Activated CD8-positive, alpha-beta memory T cell treated with anti-CD3 and anti-CD28 coated beads for 36 hours (primary cell): Measurements from ENCODE around the gene TSPAN14. TPM values are rescaled to one million over a fixed set of nuclear protein-coding genes. Genes with fewer than 3 reads are reported as not detected.

Experiments used
- CTCF ChIA-PET: fragments of 350-600 bp; sonication (Branson Sonifier 250); formaldehyde crosslinking; loops from one replicate; lab custom pipeline; 2021; ENCODE audit warnings: antibody characterized with exemption; lab: Charles Lee
- POLR2A ChIA-PET: fragments of 350-600 bp; sonication (Branson Sonifier 250); formaldehyde crosslinking; loops from one replicate; lab custom pipeline; 2021; ENCODE audit warnings: antibody characterized with exemption; lab: Charles Lee
- total RNA-seq, 2 experiments: library from RNA; stranded (reverse); gene quantifications; one replicate each; pipeline ENCODE4 v1.2.3, GENCODE V29; 2021

TSPAN14 gene
- 10 to 100 TPM; 43.7 to 45.1 TPM for total RNA-seq

GRCh38 chr10:80453842-80454512 lies at the start of gene TSPAN14:
TSS of gene TSPAN14 (plus strand) at chr10:80454310. CDS start at chr10:80489234, 34,924 bp downstream.
- POLR2A ChIA-PET, result interaction anchor here (0.8 kb wide), 1 partner anchor 52 kb away, joined by 3 read pairs; no protein-coding TSS in a partner anchor
- CTCF ChIA-PET, result interaction anchor here (0.7 to 1.5 kb wide), 6 partner anchors 10 to 57 kb away, joined by 3 to 9 read pairs (median 4); no protein-coding TSS in a partner anchor

GRCh38 chr10:80405035-80405434 lies 49.1 kb upstream of the TSPAN14 start:
- POLR2A ChIA-PET, result no interaction called here

GRCh38 chr10:80405626-80406025 lies 48.5 kb upstream of the TSPAN14 start:
- CTCF ChIA-PET, result interaction anchor here (0.9 to 1.0 kb wide), 2 partner anchors 27 to 39 kb away, joined by 3 to 6 read pairs; no protein-coding TSS in a partner anchor
- POLR2A ChIA-PET, result no interaction called here

More at GRCh38 chr10:80405035-80405434, 49.1 kb upstream of the TSPAN14 start:
- CTCF ChIA-PET, result interaction anchor here (0.9 kb wide), 1 partner anchor 40 kb away, joined by 6 read pairs; no protein-coding TSS in a partner anchor

GRCh38 chr10:80406204-80406603 lies 47.9 kb upstream of the TSPAN14 start:
- ChIA-PET POLR2A (no interaction called here), CTCF (interaction anchor here (1.0 kb wide), 1 partner anchor 28 kb away, joined by 3 read pairs; no protein-coding TSS in a partner anchor)

GRCh38 chr10:80407812-80408241 lies 46.3 kb upstream of the TSPAN14 start:
- POLR2A ChIA-PET, result interaction anchor here (0.6 to 1.0 kb wide), 5 partner anchors 12 to 51 kb away, joined by 3 to 11 read pairs (median 4); no protein-coding TSS in a partner anchor
- CTCF ChIA-PET, result interaction anchor here (0.7 to 1.0 kb wide), 6 partner anchors 29 to 972 kb away, joined by 3 to 4 read pairs (median 3); no protein-coding TSS in a partner anchor

GRCh38 chr10:80408242-80409101 lies 45.6 kb upstream of the TSPAN14 start, which contains the start of gene PRXL2A:
TSS of gene PRXL2A (plus strand) at chr10:80408551. CDS start at chr10:80420468, 11,917 bp downstream.
- ChIA-PET POLR2A (interaction anchor here (0.6 to 1.0 kb wide), 5 partner anchors 12 to 51 kb away, joined by 3 to 11 read pairs (median 4); no protein-coding TSS in a partner anchor), CTCF (interaction anchor here (0.7 to 2.9 kb wide), 7 partner anchors 30 to 973 kb away, joined by 3 to 9 read pairs (median 3); no protein-coding TSS in a partner anchor)

- ChIA-PET POLR2A (no interaction called here), CTCF (interaction anchor here (2.9 kb wide), 1 partner anchor 35 kb away, joined by 9 read pairs; no protein-coding TSS in a partner anchor)
Observed at GRCh38 chr10:80409121-80409520, 45.0 kb upstream of the TSPAN14 start.

- ChIA-PET POLR2A (no interaction called here), CTCF (interaction anchor here (2.9 kb wide), 1 partner anchor 34 kb away, joined by 9 read pairs; no protein-coding TSS in a partner anchor)
Observed at GRCh38 chr10:80410122-80410521, 44.0 kb upstream of the TSPAN14 start.

GRCh38 chr10:80410578-80411145 lies 43.4 kb upstream of the TSPAN14 start:
- POLR2A ChIA-PET, result no interaction called here

GRCh38 chr10:80411267-80411668 lies 42.8 kb upstream of the TSPAN14 start:
- ChIA-PET POLR2A (no interaction called here), CTCF (interaction anchor here (1.7 to 2.9 kb wide), 2 partner anchors 33 kb away, joined by 6 to 9 read pairs; no protein-coding TSS in a partner anchor)

More at GRCh38 chr10:80410578-80411145, 43.4 kb upstream of the TSPAN14 start:
- CTCF ChIA-PET, result interaction anchor here (1.7 to 2.9 kb wide), 2 partner anchors 33 to 34 kb away, joined by 6 to 9 read pairs; no protein-coding TSS in a partner anchor

- POLR2A ChIA-PET, result interaction anchor here (0.6 kb wide), 1 partner anchor 108 kb away, joined by 4 read pairs; no protein-coding TSS in a partner anchor
Observed at GRCh38 chr10:80411681-80412220, 42.4 kb upstream of the TSPAN14 start.

GRCh38 chr10:80412486-80412885 lies 41.6 kb upstream of the TSPAN14 start:
- ChIA-PET POLR2A (interaction anchor here (0.6 kb wide), 1 partner anchor 107 kb away, joined by 4 read pairs; no protein-coding TSS in a partner anchor), CTCF (interaction anchor here (1.7 kb wide), 1 partner anchor 35 kb away, joined by 6 read pairs; no protein-coding TSS in a partner anchor)

More at GRCh38 chr10:80411681-80412220, 42.4 kb upstream of the TSPAN14 start:
- CTCF ChIA-PET, result interaction anchor here (1.7 to 2.9 kb wide), 2 partner anchors 33 to 34 kb away, joined by 6 to 9 read pairs; no protein-coding TSS in a partner anchor

GRCh38 chr10:80413271-80413996 lies 40.7 kb upstream of the TSPAN14 start:
- ChIA-PET POLR2A (no interaction called here), CTCF (interaction anchor here (1.2 kb wide), 1 partner anchor 35 kb away, joined by 3 read pairs; no protein-coding TSS in a partner anchor)

GRCh38 chr10:80414142-80414895 lies 39.8 kb upstream of the TSPAN14 start:
- POLR2A ChIA-PET, result no interaction called here
- CTCF ChIA-PET, result interaction anchor here (1.2 kb wide), 1 partner anchor 36 kb away, joined by 3 read pairs; no protein-coding TSS in a partner anchor

- ChIA-PET CTCF (no interaction called here), POLR2A (no interaction called here)
Observed at GRCh38 chr10:80415734-80416478, 38.2 kb upstream of the TSPAN14 start.
